ENCODE measurements around the gene SH3D19.

DNA sequence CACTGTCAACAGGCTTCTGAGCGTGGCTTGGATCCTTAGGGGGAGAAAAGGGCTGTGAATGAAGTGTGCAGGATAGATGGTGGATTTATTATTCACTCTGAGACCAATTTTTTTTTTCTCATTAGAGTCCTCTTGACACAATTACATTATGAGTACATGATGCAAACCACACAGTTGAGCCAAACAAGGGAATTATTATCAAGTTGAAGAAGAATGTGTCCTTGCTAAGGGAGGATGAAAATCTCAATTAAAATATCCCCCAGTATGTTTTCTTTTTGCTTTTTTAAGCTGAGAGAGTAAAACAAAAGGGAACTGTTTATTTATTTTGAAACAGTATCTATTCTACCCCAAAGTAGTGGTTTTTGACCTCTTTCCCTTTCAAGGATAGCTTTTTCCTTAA, 185.6 kb downstream of the SH3D19 start:
- TF ChIP-seq, protein P1, sequence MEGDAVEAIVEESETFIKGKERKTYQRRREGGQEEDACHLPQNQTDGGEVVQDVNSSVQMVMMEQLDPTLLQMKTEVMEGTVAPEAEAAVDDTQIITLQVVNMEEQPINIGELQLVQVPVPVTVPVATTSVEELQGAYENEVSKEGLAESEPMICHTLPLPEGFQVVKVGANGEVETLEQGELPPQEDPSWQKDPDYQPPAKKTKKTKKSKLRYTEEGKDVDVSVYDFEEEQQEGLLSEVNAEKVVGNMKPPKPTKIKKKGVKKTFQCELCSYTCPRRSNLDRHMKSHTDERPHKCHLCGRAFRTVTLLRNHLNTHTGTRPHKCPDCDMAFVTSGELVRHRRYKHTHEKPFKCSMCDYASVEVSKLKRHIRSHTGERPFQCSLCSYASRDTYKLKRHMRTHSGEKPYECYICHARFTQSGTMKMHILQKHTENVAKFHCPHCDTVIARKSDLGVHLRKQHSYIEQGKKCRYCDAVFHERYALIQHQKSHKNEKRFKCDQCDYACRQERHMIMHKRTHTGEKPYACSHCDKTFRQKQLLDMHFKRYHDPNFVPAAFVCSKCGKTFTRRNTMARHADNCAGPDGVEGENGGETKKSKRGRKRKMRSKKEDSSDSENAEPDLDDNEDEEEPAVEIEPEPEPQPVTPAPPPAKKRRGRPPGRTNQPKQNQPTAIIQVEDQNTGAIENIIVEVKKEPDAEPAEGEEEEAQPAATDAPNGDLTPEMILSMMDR (IDR thresholded peaks at IDR 0.05), result no peak
- TF ChIP-seq POLR2A (IDR thresholded peaks at IDR 0.05), result no peak

Measured in testis (tissue), 2 donors.